HG02885 (cell line): ENCODE results near the gene UBL3.

ENCODE experiments used
- ATAC-seq: cut with Tn5 transposase; IDR thresholded peaks from one replicate; pipeline ENCODE4 v1.9.1; 2021; ENCODE audit warnings: mild to moderate bottlenecking; ENCODE audit not compliant: unreplicated experiment, poor library complexity

UBL3 gene

DNA sequence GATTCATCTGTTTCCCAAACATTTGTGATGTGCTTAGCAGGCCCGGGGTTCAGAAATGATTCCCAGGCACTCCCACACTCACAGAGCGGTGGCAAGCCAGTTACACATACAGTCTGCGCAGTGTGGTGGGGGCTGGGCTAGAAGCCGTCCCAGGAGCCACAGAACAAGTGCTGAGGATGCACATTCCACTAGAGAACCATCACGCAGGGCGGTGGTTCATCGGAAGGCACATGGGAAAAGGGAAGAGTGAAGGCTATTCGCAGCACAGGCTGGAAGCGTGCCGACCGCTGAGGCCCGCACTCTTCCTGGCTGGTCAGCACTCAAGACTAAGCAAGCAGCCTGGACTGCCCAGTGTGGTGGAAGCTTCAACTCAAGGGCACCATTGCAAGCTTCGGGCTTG is 128.7 kb downstream of the UBL3 start:
- no peak for ATAC-seq

GRCh38 chr13:29718694-29719093 is 131.7 kb downstream of the UBL3 start:
- no peak for ATAC-seq

DNA sequence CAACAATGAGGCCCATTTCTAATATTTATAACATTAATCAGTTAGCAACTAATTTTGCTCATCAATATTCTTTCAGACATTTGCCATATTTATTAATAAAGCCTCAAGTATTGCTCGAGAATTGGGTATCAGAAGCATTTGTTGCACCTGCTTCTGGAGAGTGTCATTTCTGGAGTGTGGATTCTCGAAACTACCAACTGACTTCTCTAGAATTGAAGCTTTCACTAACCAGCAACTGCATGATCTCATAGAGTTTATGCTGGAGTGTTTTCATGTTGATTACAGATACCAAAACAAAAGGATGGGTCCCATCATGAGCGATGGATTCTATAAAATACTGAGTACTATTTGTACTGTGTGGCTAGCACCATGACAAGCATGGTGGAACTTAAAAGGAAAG is 133.9 kb downstream of the UBL3 start:
- peak; percentile 55 for ATAC-seq
